GM12878 (cell line): ENCODE data around the gene MOV10L1. TPM values are rescaled to one million over a fixed set of nuclear protein-coding genes. Genes with fewer than 3 reads are reported as not detected.

Experiments used
- IKZF1 ChIP-seq: fragments of 450-650 bp; conservative IDR thresholded peaks from 2 replicates; pipeline ENCODE4 v1.6.1; 2017; ENCODE audit warnings: antibody characterized with exemption, mild to moderate bottlenecking
- RBBP5 ChIP-seq: fragments of 200-600 bp; sonication (generic); conservative IDR thresholded peaks from 2 replicates; pipeline ENCODE4 v1.6.1; 2016
- TBL1XR1 ChIP-seq: IDR thresholded peaks from 2 replicates; pipeline ENCODE4 v1.6.1; 2012; ENCODE audit warnings: low read depth, low read length, improper control_type of control experiment
- YY1 ChIP-seq: IDR thresholded peaks from 2 replicates; pipeline ENCODE4 v1.6.1; 2011; ENCODE audit warnings: low read depth, mild to moderate bottlenecking, low read length
- ZNF622 ChIP-seq: fragments of 450-650 bp; IDR thresholded peaks from 2 replicates; pipeline ENCODE4 v1.6.1; 2017; ENCODE audit warnings: mild to moderate bottlenecking, inconsistent platforms
- polyA plus RNA-seq, 11 experiments: library from polyadenylated mRNA; depleted of rRNA in 4 of 11; unstranded in 6 of 11; stranded (reverse) in 5 of 11; fragments of >200 nt; fragmentation: Nextera tagmentation in 4 of 11; fragmentation: Illumina TruSeq in 1 of 11; extraction: Ambion mirVana in 4 of 11; extraction: Trizol in 1 of 11; gene quantifications; 1 replicate in 1 of 11; 2 replicates in 10 of 11; pipeline versions ENCODE4 v1.2.1 to v1.2.3, GENCODE V29; 2011 to 2016; ENCODE audit warnings: inconsistent platforms in 2 of 11, missing spikeins in 2 of 11, low read depth in 1 of 11
- total RNA-seq, 4 experiments: library from RNA; depleted of rRNA in 3 of 4; stranded (reverse); fragments of >200 nt in 3 of 4; fragmentation: Illumina TruSeq in 1 of 4; extraction: Trizol in 1 of 4; gene quantifications; 2 replicates each; pipeline versions ENCODE4 v1.2.1 to v1.2.3, GENCODE V29; 2013 to 2021
- TF ChIP-seq, protein P1 (sequence below): fragments of 450-650 bp; formaldehyde crosslinking; IDR thresholded peaks from 2 replicates; pipeline ENCODE4 v1.5.0; 2022; ENCODE audit warnings: mild to moderate bottlenecking, missing genetic modification characterization
- TF ChIP-seq, protein P2 (sequence below): IDR thresholded peaks from 2 replicates; pipeline ENCODE4 v1.6.1; 2012; ENCODE audit warnings: mild to moderate bottlenecking, low read depth, low read length
- TF ChIP-seq, protein P3 (sequence below): fragments of 450-650 bp; IDR thresholded peaks from 2 replicates; pipeline ENCODE4 v1.6.1; 2016; ENCODE audit warnings: mild to moderate bottlenecking, moderate library complexity, borderline replicate concordance
- TF ChIP-seq, protein P4 (sequence below): fragments of 150-350 bp; IDR thresholded peaks from 2 replicates; pipeline ENCODE4 v1.6.1; 2014; ENCODE audit warnings: mild to moderate bottlenecking, low read depth, low read length

MOV10L1 gene
- total and polyA plus RNA-seq, 10 of the 15 experiments (the other 5 are each of a cell fraction or from before 2014, with no cell fraction given): 0.22 TPM; not detected in 9

DNA sequence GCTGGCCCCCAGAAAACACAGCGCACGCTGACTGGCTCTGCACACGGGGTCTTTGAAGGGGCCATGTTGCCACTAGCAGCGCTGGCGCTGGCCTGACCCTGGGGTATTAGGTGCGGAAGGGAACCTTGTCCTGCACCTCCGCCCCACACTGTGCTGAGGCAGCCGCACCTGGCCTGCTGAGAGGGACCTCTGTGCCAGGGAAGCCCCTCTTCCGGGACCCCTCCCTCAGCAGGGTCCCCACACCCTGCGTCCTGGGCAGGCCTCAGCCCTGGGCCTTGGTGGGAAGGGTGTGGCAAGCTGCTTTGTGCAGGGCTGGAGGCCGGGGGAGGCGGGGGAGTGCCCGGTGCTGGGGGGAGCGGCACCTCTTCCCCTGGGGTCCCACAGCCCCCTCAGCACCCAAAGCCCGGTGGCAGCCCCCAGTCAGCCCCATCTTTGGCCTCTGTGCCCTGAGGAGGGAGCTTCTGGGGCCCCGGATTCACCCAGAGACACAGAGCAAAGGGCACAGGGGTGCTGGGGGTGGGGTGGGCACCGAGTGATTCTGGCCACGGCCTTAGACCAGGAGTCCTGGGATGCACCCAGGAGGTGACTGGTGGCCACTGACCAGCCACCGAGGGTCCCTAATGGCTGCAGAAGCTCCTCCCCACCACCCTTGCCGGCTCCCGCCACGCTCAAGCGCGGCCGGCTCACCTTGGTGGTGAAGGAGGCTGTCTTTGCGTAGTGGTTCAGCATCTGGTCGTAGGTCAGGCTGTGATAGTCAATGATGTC is 43.1 kb upstream of the MOV10L1 start (continued):
- TF ChIP-seq, protein P1, sequence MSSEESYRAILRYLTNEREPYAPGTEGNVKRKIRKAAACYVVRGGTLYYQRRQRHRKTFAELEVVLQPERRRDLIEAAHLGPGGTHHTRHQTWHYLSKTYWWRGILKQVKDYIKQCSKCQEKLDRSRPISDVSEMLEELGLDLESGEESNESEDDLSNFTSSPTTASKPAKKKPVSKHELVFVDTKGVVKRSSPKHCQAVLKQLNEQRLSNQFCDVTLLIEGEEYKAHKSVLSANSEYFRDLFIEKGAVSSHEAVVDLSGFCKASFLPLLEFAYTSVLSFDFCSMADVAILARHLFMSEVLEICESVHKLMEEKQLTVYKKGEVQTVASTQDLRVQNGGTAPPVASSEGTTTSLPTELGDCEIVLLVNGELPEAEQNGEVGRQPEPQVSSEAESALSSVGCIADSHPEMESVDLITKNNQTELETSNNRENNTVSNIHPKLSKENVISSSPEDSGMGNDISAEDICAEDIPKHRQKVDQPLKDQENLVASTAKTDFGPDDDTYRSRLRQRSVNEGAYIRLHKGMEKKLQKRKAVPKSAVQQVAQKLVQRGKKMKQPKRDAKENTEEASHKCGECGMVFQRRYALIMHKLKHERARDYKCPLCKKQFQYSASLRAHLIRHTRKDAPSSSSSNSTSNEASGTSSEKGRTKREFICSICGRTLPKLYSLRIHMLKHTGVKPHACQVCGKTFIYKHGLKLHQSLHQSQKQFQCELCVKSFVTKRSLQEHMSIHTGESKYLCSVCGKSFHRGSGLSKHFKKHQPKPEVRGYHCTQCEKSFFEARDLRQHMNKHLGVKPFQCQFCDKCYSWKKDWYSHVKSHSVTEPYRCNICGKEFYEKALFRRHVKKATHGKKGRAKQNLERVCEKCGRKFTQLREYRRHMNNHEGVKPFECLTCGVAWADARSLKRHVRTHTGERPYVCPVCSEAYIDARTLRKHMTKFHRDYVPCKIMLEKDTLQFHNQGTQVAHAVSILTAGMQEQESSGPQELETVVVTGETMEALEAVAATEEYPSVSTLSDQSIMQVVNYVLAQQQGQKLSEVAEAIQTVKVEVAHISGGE (CRISPR knock-in tag): no peak
- TF ChIP-seq, protein P2, sequence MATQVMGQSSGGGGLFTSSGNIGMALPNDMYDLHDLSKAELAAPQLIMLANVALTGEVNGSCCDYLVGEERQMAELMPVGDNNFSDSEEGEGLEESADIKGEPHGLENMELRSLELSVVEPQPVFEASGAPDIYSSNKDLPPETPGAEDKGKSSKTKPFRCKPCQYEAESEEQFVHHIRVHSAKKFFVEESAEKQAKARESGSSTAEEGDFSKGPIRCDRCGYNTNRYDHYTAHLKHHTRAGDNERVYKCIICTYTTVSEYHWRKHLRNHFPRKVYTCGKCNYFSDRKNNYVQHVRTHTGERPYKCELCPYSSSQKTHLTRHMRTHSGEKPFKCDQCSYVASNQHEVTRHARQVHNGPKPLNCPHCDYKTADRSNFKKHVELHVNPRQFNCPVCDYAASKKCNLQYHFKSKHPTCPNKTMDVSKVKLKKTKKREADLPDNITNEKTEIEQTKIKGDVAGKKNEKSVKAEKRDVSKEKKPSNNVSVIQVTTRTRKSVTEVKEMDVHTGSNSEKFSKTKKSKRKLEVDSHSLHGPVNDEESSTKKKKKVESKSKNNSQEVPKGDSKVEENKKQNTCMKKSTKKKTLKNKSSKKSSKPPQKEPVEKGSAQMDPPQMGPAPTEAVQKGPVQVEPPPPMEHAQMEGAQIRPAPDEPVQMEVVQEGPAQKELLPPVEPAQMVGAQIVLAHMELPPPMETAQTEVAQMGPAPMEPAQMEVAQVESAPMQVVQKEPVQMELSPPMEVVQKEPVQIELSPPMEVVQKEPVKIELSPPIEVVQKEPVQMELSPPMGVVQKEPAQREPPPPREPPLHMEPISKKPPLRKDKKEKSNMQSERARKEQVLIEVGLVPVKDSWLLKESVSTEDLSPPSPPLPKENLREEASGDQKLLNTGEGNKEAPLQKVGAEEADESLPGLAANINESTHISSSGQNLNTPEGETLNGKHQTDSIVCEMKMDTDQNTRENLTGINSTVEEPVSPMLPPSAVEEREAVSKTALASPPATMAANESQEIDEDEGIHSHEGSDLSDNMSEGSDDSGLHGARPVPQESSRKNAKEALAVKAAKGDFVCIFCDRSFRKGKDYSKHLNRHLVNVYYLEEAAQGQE: no peak
- no peak for TF ChIP-seq RBBP5
- TF ChIP-seq, protein P3, sequence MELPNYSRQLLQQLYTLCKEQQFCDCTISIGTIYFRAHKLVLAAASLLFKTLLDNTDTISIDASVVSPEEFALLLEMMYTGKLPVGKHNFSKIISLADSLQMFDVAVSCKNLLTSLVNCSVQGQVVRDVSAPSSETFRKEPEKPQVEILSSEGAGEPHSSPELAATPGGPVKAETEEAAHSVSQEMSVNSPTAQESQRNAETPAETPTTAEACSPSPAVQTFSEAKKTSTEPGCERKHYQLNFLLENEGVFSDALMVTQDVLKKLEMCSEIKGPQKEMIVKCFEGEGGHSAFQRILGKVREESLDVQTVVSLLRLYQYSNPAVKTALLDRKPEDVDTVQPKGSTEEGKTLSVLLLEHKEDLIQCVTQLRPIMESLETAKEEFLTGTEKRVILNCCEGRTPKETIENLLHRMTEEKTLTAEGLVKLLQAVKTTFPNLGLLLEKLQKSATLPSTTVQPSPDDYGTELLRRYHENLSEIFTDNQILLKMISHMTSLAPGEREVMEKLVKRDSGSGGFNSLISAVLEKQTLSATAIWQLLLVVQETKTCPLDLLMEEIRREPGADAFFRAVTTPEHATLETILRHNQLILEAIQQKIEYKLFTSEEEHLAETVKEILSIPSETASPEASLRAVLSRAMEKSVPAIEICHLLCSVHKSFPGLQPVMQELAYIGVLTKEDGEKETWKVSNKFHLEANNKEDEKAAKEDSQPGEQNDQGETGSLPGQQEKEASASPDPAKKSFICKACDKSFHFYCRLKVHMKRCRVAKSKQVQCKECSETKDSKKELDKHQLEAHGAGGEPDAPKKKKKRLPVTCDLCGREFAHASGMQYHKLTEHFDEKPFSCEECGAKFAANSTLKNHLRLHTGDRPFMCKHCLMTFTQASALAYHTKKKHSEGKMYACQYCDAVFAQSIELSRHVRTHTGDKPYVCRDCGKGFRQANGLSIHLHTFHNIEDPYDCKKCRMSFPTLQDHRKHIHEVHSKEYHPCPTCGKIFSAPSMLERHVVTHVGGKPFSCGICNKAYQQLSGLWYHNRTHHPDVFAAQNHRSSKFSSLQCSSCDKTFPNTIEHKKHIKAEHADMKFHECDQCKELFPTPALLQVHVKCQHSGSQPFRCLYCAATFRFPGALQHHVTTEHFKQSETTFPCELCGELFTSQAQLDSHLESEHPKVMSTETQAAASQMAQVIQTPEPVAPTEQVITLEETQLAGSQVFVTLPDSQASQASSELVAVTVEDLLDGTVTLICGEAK: no peak
- TF ChIP-seq YY1: no peak
- TF ChIP-seq IKZF1: no peak
- no peak for TF ChIP-seq ZNF622
- TF ChIP-seq, protein P4, sequence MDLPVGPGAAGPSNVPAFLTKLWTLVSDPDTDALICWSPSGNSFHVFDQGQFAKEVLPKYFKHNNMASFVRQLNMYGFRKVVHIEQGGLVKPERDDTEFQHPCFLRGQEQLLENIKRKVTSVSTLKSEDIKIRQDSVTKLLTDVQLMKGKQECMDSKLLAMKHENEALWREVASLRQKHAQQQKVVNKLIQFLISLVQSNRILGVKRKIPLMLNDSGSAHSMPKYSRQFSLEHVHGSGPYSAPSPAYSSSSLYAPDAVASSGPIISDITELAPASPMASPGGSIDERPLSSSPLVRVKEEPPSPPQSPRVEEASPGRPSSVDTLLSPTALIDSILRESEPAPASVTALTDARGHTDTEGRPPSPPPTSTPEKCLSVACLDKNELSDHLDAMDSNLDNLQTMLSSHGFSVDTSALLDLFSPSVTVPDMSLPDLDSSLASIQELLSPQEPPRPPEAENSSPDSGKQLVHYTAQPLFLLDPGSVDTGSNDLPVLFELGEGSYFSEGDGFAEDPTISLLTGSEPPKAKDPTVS: no peak
- TF ChIP-seq TBL1XR1: no peak
